Measurements from ENCODE around the gene KCNQ1. TPM values are rescaled to one million over a fixed set of nuclear protein-coding genes. Genes with fewer than 3 reads are reported as not detected.

KCNQ1 gene
- total RNA-seq, 1 donor from 2014 or later, result 4.8 TPM

DNA sequence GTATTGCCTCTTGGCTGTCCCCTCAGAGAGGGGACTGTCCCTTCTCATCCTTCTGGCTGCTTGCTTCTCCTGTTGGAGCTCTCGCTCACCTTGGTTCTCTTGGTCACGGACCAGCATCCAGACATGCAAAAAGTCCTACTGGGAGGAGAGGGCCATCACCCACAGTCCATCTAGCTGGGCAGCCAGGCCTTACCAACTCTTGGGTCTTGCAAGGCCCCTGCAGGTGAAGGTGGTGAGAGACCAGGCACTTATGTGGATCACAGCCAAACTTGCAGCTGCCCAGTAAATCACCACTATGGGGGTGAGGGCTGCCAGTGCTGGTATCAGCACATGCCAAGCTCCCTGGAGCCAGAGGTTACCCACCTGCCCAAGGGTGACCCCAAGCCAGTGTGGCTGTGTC is 218.7 kb downstream of the KCNQ1 start:
- H3K36me3 Mint-ChIP-seq, result peaks cover 25% of the 10 kb centered on the region
- H3K4me3 Mint-ChIP-seq, result no peak overlapping the region
- H3K27me3 Mint-ChIP-seq, result no peaks in the 10 kb centered on the region
- no peak for DNase-seq (ENCODE audit: extremely low spot score, unreplicated experiment)
- no peak overlapping the region for H3K27ac Mint-ChIP-seq
- no peaks in the 10 kb centered on the region for H3K9me3 Mint-ChIP-seq
- H3K4me1 Mint-ChIP-seq (ENCODE audit: unreplicated experiment), result peaks cover 1% of the 10 kb centered on the region
- TF ChIP-seq, protein P1, sequence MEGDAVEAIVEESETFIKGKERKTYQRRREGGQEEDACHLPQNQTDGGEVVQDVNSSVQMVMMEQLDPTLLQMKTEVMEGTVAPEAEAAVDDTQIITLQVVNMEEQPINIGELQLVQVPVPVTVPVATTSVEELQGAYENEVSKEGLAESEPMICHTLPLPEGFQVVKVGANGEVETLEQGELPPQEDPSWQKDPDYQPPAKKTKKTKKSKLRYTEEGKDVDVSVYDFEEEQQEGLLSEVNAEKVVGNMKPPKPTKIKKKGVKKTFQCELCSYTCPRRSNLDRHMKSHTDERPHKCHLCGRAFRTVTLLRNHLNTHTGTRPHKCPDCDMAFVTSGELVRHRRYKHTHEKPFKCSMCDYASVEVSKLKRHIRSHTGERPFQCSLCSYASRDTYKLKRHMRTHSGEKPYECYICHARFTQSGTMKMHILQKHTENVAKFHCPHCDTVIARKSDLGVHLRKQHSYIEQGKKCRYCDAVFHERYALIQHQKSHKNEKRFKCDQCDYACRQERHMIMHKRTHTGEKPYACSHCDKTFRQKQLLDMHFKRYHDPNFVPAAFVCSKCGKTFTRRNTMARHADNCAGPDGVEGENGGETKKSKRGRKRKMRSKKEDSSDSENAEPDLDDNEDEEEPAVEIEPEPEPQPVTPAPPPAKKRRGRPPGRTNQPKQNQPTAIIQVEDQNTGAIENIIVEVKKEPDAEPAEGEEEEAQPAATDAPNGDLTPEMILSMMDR (conservative IDR thresholded peaks at IDR 0.05), result no peak

DNA sequence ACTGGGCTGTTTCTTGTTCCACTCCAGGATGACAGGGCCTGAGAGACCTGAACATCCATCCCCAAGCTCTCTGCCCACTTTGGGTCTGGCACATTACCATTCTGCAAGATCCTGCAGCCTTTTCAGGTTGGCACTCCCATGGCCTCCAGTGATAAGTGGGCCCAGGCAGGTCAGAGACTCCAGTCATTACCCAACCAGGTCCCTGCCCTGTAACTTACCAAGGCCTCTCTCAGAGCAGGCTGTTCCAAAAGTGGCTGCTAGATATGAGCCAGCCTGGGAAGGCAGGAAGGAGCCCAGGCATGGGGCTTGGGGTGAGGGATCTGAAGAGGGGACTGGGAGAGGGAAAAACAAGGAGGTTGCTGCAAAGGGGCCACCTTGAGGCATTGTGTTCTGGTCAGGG is 219.1 kb downstream of the KCNQ1 start:
- Mint-ChIP-seq H3K27me3 (no peaks in the 10 kb centered on the region), H3K27ac (no peak overlapping the region), H3K36me3 (peaks cover 28% of the 10 kb centered on the region), H3K4me3 (no peak overlapping the region), H3K4me1 (ENCODE audit: unreplicated experiment) (peaks cover 5% of the 10 kb centered on the region), H3K9me3 (no peaks in the 10 kb centered on the region)
- TF ChIP-seq, protein P1 (conservative IDR thresholded peaks at IDR 0.05), result no peak
- DNase-seq (ENCODE audit: extremely low spot score, unreplicated experiment), result no peak

DNA sequence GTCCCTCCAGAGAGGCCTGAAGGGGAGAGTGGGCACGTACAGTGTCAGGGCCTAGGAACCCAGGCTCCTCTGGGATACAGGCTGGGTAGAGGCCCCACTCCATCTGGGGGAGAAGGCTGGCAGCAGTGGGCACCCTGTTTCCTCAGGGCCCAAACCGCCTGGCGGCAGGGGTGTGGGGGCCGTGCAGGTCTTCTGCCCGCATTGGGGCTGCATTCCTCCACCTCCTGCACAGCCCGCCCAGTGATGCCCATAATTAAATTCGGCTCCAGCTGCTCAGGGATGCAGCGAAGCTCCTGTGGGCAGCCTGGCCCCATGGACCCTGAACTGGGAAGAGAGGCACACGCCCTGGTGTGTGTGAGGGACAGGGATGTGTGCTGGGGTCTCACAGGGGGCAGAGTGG is 219.6 kb downstream of the KCNQ1 start:
- DNase-seq (ENCODE audit: extremely low spot score, unreplicated experiment), result no peak
- no peak overlapping the region for H3K4me3 Mint-ChIP-seq
- TF ChIP-seq, protein P1 (conservative IDR thresholded peaks at IDR 0.05), result no peak
- H3K4me1 Mint-ChIP-seq (ENCODE audit: unreplicated experiment), result peaks cover 7% of the 10 kb centered on the region
- no peaks in the 10 kb centered on the region for H3K27me3 Mint-ChIP-seq
- H3K27ac Mint-ChIP-seq, result no peak overlapping the region
- peaks cover 25% of the 10 kb centered on the region for H3K36me3 Mint-ChIP-seq
- no peaks in the 10 kb centered on the region for H3K9me3 Mint-ChIP-seq

DNA sequence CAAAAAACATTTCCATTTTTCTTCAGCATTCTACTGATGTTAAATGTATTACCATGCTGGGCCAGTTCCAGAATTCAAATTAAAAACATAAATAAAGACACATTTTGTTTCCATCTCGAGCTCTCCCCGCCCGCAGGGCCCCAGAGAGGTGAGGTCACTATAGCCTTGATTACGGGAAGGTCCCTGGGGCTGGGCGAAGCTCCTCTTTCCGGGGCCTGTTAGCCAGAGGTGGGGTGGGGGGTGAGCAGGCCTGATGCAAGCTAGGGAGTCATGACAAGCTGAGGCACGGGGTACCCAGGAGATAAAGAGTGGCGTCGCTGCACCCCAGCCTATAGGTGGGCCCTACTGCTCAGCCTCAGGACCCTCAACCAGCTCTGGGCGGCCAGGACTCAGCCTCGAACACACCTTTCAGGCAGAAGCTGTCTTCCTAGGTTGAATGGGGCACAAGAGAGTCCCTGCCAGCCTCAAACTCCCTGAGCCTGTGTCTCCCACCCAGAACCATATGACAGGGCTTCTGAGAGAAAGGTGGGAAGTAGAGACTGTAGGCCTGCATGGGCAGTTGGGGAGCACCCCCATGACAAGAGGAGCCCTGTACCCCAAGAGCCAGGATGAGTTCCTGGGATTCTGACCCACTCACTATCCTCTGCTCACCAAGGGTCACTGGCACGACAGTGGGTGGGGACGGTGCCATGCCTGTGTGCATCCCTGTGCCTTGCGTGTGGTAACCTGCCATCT is 220.2 kb downstream of the KCNQ1 start:
- peaks cover 10% of the 10 kb centered on the region for H3K4me1 Mint-ChIP-seq (ENCODE audit: unreplicated experiment)
- H3K4me3 Mint-ChIP-seq, result no peak overlapping the region
- no peaks in the 10 kb centered on the region for H3K9me3 Mint-ChIP-seq
- H3K27me3 Mint-ChIP-seq, result no peaks in the 10 kb centered on the region
- H3K36me3 Mint-ChIP-seq, result peaks cover 29% of the 10 kb centered on the region
- no peak overlapping the region for H3K27ac Mint-ChIP-seq
- no peak for DNase-seq (ENCODE audit: extremely low spot score, unreplicated experiment)
- TF ChIP-seq, protein P1 (conservative IDR thresholded peaks at IDR 0.05), result no peak

DNA sequence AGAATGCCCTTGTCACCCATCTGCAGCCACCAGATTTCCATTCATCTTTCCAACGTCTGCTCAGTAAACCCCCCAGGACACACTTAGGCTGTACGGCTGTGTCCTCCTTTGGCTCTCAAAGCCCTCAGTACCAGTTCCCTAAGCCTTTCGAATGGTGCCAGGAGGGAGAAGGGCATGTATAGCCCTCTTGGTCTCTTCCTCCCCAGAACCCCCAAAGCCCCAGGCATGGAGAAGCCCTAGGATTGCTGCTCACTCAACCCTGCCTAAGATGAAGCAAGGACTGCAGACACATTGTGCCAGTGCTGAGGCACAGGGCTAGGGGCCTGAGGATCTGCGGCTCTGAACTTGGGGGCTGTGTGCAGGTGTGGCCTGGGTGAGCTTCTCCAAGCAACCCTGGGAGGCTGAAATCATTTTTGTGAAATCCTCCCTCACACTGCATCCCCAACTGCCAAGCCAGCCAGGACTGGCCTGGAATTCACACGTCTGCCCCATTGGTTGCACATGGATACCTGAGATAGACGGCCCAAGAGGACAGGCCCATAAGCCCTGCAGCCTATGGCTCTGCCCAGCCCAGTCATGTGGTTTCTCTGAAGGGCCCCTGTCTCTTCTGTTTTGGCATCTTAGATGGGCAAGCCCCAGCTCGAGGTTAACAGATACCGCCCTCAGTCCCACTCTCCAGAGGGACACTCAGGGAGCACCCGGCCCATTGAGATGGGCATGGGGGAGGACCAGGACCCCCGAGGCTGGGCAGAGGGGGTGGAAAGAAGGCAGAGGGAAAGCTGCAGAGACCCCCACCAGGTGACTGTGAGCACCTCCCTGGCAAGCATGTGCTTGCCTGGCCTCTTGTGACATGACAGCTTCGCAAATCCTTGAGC is 221.0 kb downstream of the KCNQ1 start:
- H3K4me3 Mint-ChIP-seq, result no peak overlapping the region
- DNase-seq (ENCODE audit: extremely low spot score, unreplicated experiment), result no peak
- no peaks in the 10 kb centered on the region for H3K27me3 Mint-ChIP-seq
- peaks cover 14% of the 10 kb centered on the region for H3K4me1 Mint-ChIP-seq (ENCODE audit: unreplicated experiment)
- H3K36me3 Mint-ChIP-seq, result peaks cover 29% of the 10 kb centered on the region
- no peaks in the 10 kb centered on the region for H3K9me3 Mint-ChIP-seq
- TF ChIP-seq, protein P1 (conservative IDR thresholded peaks at IDR 0.05), result no peak
- H3K27ac Mint-ChIP-seq, result no peak overlapping the region

Data from type B pancreatic cell (in vitro differentiated cells).